IPS-NIHi11 (cell line): ENCODE measurements around the gene MLH1.

Experiments used
- DNase-seq: peaks from one replicate; pipeline ENCODE4 v3.0.0; 2012; ENCODE audit warnings: mixed read lengths, low spot score

The MLH1 gene

GRCh38 chr3:36981006-36981405 is 12.3 kb upstream of the MLH1 start:
- no peak for DNase-seq

GRCh38 chr3:36988356-36988755 is 5.0 kb upstream of the MLH1 start:
- DNase-seq, result no peak

- no peak for DNase-seq
Measured at GRCh38 chr3:36989005-36989404, 4.3 kb upstream of the MLH1 start.

- no peak for DNase-seq
Measured at GRCh38 chr3:36989568-36989967, 3.8 kb upstream of the MLH1 start.

DNA sequence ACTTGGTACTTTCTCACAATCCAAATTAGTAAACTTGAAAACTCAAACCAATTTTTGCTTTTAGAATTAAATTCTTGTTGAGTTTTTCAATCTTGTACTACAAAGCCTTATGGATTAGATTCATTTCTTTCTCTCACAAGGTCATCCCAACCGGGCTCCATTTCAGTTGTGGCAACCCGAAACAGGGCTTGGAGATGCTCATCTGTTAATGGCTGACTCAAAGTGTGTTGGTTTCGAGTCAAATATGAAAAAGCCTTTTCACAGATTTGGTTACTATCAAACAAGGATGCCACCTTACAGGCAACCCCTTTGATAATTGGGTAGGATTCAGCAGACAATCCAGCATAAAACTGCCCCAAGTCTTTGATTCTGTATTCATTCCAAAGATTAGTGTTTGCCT is 2.2 kb upstream of the MLH1 start:
- DNase-seq, result no peak

- peak; percentile 8 for DNase-seq
Measured at GRCh38 chr3:36991923-36992805, 1.2 kb upstream of the MLH1 start.

GRCh38 chr3:36992806-36993325 is 452 bp upstream of the MLH1 start, which contains the start of gene EPM2AIP1:
EPM2AIP1 (minus strand) TSS chr3:36993131; CDS start chr3:36993077, 54 bp downstream.
- peak; percentile 95 for DNase-seq

DNA sequence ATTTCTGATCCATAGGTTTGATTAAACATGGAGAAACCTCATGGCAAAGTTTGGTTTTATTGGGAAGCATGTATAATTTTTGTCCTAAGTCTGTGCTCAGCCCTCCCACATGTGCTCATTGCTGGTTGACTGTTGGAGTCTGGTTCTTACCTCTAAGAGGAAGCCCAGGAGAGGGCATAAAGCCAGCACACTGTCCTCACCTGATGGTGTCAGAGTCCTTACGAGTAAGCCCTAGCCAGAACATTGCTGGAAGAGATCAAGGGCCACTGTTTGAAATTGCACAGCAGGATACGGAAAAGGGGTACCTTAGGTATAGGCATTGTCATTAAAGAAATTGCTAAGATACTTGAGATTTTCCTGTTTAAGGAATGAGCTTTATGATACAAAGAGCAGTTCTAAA is 21.3 kb downstream of the MLH1 start:
- DNase-seq, result no peak

GRCh38 chr3:37015642-37016041 is 22.3 kb downstream of the MLH1 start:
- DNase-seq, result no peak

GRCh38 chr3:37016903-37017302 is 23.6 kb downstream of the MLH1 start:
- DNase-seq, result no peak

DNA sequence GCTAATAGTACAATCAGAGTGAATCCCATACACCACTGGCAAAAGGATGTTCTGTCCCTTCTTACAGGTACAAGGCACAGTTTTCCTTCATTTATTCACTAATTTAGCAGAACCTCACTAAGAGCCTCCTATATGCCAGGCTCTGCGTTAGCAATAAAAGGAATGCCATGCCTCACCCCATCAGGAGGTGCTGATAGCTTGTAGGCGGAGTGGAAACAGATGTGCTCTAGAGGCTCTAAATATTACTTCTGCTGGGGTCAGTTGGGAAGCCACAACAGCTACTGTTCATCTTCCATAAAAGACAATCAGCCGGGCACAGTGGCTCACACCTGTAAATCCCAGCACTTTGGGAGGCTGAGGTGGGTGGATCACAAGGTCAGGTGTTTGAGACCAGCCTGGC is 24.4 kb downstream of the MLH1 start:
- DNase-seq, result no peak

DNA sequence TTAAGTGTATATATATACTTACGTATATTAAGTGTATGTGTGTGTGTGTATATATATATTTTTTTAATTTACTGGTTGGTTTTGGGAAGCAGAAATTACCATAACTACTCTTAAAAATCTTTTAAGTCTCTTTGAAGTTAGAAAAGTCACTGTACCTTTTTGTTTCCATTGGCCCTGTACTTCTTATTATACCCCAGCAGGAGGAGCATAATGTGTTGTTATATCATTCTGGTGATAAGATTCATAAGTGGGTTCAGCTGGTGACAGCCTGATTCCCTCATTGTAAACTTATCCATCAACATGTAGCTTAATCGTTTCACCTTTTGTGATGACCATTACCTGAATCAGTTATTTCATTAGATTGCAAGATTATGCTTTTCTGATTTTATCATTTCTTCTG is 30.8 kb downstream of the MLH1 start:
- no peak for DNase-seq

GRCh38 chr3:37024820-37025405 is 31.6 kb downstream of the MLH1 start:
- DNase-seq, result no peak

DNA sequence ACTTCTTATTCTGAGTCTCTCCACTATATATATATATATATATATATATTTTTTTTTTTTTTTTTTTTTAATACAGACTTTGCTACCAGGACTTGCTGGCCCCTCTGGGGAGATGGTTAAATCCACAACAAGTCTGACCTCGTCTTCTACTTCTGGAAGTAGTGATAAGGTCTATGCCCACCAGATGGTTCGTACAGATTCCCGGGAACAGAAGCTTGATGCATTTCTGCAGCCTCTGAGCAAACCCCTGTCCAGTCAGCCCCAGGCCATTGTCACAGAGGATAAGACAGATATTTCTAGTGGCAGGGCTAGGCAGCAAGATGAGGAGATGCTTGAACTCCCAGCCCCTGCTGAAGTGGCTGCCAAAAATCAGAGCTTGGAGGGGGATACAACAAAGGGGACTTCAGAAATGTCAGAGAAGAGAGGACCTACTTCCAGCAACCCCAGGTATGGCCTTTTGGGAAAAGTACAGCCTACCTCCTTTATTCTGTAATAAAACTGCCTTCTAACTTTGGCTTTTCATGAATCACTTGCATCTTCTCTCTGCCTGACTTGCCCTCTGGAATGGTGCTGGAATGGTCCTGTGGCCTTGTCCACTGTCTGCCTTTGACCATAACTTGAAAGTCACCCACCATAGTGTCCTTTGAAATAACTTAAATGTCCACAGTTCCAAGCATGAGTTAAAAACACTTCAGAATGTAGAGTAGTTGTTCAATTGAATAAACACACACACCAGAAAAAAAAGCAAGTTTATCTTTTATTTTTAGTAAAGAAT is 32.4 kb downstream of the MLH1 start:
- no peak for DNase-seq

GRCh38 chr3:37026851-37027250 is 33.5 kb downstream of the MLH1 start:
- no peak for DNase-seq

DNA sequence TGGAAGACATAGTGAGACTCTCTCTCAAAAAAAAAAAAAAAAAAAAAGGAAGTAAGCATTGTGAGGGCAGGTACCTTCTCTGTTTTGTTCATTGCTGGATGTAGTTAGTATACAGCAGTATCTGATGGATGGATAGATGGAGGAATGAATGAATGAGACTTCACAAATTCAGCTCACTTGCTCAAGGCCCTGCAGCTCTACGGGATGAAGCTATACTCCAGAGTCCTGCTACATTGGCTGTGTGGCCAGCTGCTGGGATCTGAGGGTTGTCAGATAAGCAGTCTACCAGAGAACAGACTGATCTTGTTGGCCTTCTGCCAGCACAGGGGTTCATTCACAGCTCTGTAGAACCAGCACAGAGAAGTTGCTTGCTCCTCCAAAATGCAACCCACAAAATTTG is 35.0 kb downstream of the MLH1 start:
- no peak for DNase-seq

DNA sequence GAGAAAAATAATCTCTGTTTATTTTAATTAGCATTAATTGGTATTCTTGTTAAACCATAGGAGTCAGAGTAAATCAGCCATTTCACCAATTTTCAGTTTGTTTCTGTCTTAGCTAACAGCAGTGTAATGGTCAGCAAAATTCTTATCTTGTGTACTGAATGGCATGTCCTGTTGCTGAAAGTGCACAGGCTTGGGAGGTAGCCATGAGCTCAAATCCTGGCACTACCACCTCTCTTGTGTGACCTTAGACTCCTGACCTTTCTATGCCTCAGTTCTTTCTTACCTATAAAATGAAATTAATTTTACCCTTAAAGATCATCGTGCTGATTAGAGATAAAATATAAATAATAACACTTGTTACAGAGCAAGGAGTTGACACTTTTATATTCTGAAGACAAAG is 35.8 kb downstream of the MLH1 start:
- DNase-seq, result no peak

DNA sequence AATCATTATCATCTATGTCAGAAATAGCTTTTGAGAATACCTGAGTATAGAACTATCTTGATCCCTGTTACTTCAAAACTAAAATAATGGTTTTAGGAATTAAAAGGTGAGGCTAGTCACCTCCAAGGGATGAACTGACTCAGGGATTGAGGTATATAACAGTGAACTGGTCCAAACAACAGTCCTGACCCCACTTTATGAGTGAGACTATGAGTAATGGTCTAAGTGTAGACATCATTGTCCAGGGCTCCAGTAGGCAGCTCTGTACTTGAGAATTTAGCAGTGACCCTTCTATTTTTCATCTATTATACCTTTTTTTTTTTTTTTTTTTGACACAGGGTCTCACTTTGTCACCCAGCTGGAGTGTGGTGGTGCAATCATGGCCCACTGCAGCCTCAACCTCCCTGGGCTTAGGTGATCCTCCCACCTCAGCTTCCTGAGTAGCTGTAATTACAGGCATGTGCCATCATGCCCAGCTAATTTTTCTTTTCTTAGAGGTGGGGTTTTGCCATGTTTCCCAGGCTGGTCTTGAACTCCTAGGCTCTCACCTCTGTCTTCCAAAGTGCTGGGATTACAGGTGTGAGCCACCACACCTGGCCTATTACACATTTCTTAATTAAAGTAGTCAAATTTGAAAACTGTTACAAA is 36.3 kb downstream of the MLH1 start:
- no peak for DNase-seq

DNA sequence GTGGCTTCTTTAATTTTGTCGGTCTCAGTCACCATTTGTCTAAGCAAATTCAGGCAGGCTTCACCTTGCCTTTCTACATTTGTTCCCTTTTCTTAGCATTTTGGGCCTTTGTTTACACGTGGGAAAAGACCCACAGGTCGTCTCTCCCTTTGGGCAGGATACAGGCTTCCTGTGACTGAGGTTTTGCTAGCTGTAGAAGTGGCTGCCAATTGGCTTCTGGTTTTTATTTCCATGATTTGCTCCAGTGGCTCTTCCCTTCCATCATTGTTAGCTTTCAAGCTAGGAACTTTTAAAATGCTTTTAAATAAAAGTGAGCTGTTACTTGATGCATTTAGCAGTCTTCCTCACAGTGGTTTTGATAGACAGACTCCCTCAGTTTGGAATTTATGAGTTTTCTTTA is 37.3 kb downstream of the MLH1 start:
- no peak for DNase-seq

DNA sequence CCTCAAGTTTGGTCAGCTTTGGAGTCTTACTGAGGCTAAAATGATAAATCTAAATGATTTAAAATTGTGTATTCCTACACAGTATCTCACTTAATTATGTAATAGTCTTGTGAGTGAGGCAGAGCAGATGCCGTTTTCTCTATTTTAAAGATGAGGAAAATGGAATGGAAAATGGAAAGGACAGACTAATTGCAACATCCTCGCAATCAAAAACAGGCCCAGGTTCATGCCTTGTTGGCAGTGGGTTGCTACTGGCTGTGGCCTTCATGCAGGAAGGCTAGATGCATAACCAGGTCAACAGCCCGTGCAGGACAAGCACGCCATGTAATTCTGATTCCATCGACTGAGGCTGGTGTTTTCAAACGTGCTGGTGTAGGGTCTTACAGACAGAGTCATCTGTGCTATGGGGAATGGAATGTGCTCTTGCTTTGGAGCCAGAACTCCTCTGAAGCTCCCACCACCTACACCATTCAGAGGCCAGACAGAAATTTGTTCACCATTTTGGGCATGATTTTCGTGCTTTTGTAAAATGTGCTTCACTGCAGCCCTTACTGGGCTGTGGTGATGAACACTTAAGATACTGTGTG is 37.9 kb downstream of the MLH1 start:
- no peak for DNase-seq

DNA sequence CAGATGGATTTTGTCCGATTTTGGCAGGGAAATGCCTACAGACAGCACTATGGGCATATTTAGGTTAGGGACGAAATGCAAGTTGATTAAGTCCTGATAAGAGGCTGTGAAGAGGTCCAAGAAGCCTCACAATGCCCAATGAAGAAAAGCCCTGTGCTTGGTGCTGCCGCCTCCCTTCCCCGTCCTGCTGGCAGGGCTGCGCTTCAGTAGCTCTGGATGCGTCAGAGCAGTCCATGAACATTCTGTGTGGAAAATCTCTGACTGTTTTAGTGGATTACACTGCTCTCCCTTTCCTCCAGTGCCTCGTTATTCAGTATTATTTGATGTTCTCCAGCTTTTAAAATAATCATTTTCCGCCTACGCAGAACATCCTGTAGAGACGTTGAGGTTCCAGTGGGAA is 39.6 kb downstream of the MLH1 start:
- no peak for DNase-seq

DNA sequence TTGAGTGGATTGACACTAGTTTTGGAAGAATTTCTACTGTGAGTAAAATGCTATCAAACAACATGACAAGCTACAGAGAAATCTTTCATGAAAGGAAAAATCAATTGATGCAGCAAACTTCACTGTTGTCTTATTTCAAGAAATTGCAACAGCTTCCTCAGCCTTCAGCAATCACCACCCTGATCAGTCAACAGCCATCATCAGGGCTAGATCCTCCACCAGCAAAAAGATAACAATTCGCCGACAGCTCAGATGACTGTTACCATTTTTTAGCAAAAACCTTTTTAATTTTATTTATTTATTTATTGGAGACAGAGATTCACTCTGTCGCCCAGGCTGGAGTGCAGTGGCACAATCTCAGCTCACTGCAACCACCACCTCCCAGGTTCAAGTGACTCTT is 44.0 kb downstream of the MLH1 start:
- no peak for DNase-seq
